ENCODE measurements around the gene SLX9.
"Not testable (repeated sequence)": the region's sequence is repeated elsewhere in the genome, so short reads cannot be mapped to it uniquely, and the experiment has no call there.

Gene SLX9

DNA sequence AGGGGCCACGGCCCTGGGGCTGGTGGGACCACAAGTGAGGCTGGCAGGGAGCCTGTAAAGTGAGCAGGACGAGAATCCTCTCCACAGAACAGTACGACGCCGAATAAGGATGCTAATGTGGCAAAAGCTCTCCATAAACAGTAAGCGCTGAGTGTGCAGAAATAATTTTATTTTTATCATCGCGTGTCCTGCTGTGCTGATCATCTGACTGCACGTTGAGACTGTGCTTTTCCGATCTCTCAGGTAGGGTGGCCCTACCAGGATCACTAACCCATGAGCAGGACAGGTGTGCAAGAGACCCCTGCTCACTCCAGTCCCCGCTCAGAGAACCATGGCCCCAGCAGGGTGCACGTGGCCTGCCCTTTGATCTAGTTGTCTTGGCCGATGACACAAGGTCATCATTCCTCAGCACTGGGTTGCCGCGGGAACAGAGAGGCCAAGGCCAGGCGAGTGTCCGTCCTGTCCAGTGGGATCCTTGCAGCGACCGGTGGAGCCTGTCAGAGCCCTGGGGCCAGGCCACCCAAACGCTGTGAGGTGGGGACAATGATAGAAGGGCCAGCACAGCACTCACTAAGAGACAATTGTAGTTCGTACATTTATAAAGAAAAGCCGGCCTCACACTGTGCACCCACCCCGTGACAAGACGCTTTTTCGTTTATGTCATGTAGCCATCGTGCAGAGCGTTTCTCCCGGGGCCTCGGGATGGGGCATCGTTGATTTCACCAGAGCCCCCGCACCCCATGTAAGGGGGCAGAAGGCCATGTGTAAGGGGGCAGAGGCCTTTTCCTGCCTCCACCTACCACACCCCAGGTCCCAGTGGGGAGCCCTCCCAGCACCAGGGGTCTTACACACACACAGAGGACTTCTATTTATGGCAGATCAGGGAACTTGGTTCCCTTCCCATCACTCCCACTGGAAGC is 81.9 kb downstream of the SLX9 start:
- no peak overlapping the region for H3K4me3 ChIP-seq (replicated peaks; ENCODE audit: insufficient read depth, low read length)
- no peak for DNase-seq (ENCODE audit: low read depth in 1 of 2, low spot score in 1 of 2)
- H3K27ac ChIP-seq (replicated peaks), result no peak overlapping the region
- TF ChIP-seq, protein P1, sequence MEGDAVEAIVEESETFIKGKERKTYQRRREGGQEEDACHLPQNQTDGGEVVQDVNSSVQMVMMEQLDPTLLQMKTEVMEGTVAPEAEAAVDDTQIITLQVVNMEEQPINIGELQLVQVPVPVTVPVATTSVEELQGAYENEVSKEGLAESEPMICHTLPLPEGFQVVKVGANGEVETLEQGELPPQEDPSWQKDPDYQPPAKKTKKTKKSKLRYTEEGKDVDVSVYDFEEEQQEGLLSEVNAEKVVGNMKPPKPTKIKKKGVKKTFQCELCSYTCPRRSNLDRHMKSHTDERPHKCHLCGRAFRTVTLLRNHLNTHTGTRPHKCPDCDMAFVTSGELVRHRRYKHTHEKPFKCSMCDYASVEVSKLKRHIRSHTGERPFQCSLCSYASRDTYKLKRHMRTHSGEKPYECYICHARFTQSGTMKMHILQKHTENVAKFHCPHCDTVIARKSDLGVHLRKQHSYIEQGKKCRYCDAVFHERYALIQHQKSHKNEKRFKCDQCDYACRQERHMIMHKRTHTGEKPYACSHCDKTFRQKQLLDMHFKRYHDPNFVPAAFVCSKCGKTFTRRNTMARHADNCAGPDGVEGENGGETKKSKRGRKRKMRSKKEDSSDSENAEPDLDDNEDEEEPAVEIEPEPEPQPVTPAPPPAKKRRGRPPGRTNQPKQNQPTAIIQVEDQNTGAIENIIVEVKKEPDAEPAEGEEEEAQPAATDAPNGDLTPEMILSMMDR (IDR thresholded peaks at IDR 0.05; ENCODE audit: insufficient read depth, low read length), result no peak
- TF ChIP-seq SPI1 (IDR thresholded peaks at IDR 0.05; ENCODE audit: borderline replicate concordance, low read depth) (no peak), REST (IDR thresholded peaks at IDR 0.05; ENCODE audit: insufficient replicate concordance, low read depth) (no peak), POLR2AphosphoS5 (IDR thresholded peaks at IDR 0.05; ENCODE audit: low read depth) (no peak), GABPA (IDR thresholded peaks at IDR 0.05; ENCODE audit: low read depth) (no peak)
- H3K27me3 ChIP-seq (ENCODE audit: insufficient read depth, poor library complexity, severe bottlenecking), result peaks cover 23% of the 10 kb centered on the region

- H3K4me3 ChIP-seq (replicated peaks; ENCODE audit: insufficient read depth, low read length), result no peak overlapping the region
- TF ChIP-seq POLR2AphosphoS5 (IDR thresholded peaks at IDR 0.05; ENCODE audit: low read depth) (no peak), SPI1 (IDR thresholded peaks at IDR 0.05; ENCODE audit: borderline replicate concordance, low read depth) (no peak)
- no peak for DNase-seq (ENCODE audit: low read depth in 1 of 2, low spot score in 1 of 2)
- peaks cover 17% of the 10 kb centered on the region for H3K27me3 ChIP-seq (ENCODE audit: insufficient read depth, poor library complexity, severe bottlenecking)
- H3K27ac ChIP-seq (replicated peaks), result no peak overlapping the region
Measured at GRCh38 chr21:45022348-45022675, 82.5 kb downstream of the SLX9 start.

DNA sequence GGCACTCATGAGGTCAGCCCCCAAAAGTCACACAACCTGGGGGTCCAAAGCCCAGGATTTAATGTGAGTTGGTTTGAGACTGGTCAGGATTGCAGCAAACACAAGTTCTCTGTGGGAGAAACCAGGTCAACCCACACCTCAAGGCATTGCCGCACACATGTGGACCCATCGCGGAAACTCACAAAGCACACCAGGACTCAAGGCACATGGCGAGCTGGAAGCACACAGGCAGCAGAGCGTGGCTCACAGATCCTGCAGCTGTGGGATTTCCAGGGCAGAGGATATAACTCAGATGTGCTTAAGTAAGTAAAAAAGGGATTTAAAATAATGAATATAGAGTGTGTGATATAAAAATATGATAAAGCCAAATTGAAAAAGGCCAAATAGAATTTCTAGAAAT is 82.9 kb downstream of the SLX9 start:
- DNase-seq (ENCODE audit: low read depth in 1 of 2, low spot score in 1 of 2), result no peak
- no peak overlapping the region for H3K4me3 ChIP-seq (replicated peaks; ENCODE audit: insufficient read depth, low read length)
- TF ChIP-seq, protein P1 (IDR thresholded peaks at IDR 0.05; ENCODE audit: insufficient read depth, low read length), result no peak
- no peak for TF ChIP-seq REST (IDR thresholded peaks at IDR 0.05; ENCODE audit: insufficient replicate concordance, low read depth)
- TF ChIP-seq GABPA (IDR thresholded peaks at IDR 0.05; ENCODE audit: low read depth), result no peak
- TF ChIP-seq POLR2AphosphoS5 (IDR thresholded peaks at IDR 0.05; ENCODE audit: low read depth), result no peak
- TF ChIP-seq SPI1 (IDR thresholded peaks at IDR 0.05; ENCODE audit: borderline replicate concordance, low read depth), result no peak
- no peak overlapping the region for H3K27ac ChIP-seq (replicated peaks)
- H3K27me3 ChIP-seq (ENCODE audit: insufficient read depth, poor library complexity, severe bottlenecking), result peaks cover 14% of the 10 kb centered on the region

GRCh38 chr21:45024516-45024915 is 84.7 kb downstream of the SLX9 start:
- not testable (repeated sequence) for H3K27ac ChIP-seq (replicated peaks); H3K4me3 ChIP-seq (replicated peaks; ENCODE audit: insufficient read depth, low read length); DNase-seq (ENCODE audit: low read depth in 1 of 2, low spot score in 1 of 2); H3K27me3 ChIP-seq (ENCODE audit: insufficient read depth, poor library complexity, severe bottlenecking)

All from HL-60 (cell line).